ENCODE measurements around the gene IL1RAPL2.

IL1RAPL2 gene

DNA sequence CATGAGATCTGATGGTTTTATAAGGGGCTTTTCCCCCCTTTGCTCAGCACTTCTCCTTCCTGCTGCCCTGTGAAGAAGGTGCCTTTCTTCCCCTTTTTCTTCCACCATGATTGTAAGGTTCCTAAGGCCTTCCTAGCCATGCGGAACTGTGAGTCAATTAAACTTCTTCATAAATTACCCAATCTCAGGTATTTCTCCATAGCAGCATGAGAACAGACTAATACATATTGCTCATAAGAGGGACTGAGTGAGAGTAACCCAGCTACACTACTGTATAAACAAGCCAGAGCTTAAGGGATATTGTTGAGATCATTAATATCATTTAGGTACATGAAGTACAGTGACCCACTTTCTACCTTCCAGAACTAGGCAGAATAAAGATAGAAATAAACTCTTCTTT is 551.6 kb downstream of the IL1RAPL2 start:
- TF ChIP-seq, protein P1, sequence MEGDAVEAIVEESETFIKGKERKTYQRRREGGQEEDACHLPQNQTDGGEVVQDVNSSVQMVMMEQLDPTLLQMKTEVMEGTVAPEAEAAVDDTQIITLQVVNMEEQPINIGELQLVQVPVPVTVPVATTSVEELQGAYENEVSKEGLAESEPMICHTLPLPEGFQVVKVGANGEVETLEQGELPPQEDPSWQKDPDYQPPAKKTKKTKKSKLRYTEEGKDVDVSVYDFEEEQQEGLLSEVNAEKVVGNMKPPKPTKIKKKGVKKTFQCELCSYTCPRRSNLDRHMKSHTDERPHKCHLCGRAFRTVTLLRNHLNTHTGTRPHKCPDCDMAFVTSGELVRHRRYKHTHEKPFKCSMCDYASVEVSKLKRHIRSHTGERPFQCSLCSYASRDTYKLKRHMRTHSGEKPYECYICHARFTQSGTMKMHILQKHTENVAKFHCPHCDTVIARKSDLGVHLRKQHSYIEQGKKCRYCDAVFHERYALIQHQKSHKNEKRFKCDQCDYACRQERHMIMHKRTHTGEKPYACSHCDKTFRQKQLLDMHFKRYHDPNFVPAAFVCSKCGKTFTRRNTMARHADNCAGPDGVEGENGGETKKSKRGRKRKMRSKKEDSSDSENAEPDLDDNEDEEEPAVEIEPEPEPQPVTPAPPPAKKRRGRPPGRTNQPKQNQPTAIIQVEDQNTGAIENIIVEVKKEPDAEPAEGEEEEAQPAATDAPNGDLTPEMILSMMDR (IDR thresholded peaks at IDR 0.05; ENCODE audit: insufficient read depth, low read length, poor library complexity, severe bottlenecking): no peak
- no peak for DNase-seq (ENCODE audit: extremely low read depth, insufficient read length)

DNA sequence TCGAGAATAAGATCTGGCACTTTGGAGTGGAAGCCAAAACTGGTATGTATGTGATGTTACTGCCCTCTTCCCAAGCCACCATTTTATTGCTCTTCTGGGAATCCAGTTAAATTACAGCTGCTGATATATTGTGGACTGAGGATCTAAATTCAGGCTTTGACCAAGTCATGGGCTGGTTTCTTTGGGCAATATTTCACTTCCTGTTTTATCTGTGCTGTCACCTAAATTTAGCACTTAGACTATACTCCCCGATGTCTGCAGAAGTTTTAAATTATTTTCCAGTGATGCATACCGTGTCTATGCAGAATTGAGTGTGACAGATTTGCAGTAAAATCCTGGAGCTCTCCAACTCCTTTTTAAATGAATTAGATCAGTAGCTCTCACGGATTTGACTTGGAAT is 554.5 kb downstream of the IL1RAPL2 start:
- TF ChIP-seq, protein P1 (IDR thresholded peaks at IDR 0.05; ENCODE audit: insufficient read depth, low read length, poor library complexity, severe bottlenecking): no peak
- Histone ChIP-seq H3K4me3 (replicated peaks; ENCODE audit: low read depth, low read length) (no peak overlapping the region), H3K27me3 (replicated peaks; ENCODE audit: control insufficient read depth, insufficient read depth, low read length) (no peaks in the 10 kb centered on the region), H3K36me3 (ENCODE audit: control insufficient read depth, insufficient read depth, low read length) (no peaks in the 10 kb centered on the region)
- DNase-seq (ENCODE audit: extremely low read depth, insufficient read length): no peak

More for the DNA sequence above, 551.6 kb downstream of the IL1RAPL2 start:
- no peaks in the 10 kb centered on the region for H3K27me3 ChIP-seq (replicated peaks; ENCODE audit: control insufficient read depth, insufficient read depth, low read length)
- no peak overlapping the region for H3K4me3 ChIP-seq (replicated peaks; ENCODE audit: low read depth, low read length)
- H3K36me3 ChIP-seq (ENCODE audit: control insufficient read depth, insufficient read depth, low read length): no peaks in the 10 kb centered on the region

DNA sequence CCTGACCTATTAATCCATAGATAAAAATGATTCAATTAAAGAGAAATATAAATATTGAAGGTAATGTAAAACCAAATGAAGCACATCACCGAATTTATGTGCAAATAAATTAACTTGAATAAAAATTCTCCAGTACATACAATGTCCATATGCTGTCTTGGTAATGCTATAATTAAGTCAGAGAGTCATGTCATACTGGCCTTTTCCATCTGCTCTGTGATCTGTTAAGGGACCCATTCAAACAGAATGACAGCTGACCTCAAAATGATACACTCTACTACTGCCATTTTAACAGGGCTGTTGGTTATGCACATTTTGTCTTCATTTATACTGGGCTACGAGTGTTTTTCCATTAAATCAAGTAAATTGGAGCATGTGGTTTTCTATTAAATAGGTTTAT is 555.2 kb downstream of the IL1RAPL2 start:
- TF ChIP-seq, protein P1 (IDR thresholded peaks at IDR 0.05; ENCODE audit: insufficient read depth, low read length, poor library complexity, severe bottlenecking): no peak
- no peaks in the 10 kb centered on the region for H3K36me3 ChIP-seq (ENCODE audit: control insufficient read depth, insufficient read depth, low read length)
- DNase-seq (ENCODE audit: extremely low read depth, insufficient read length): no peak
- no peaks in the 10 kb centered on the region for H3K27me3 ChIP-seq (replicated peaks; ENCODE audit: control insufficient read depth, insufficient read depth, low read length)
- H3K4me3 ChIP-seq (replicated peaks; ENCODE audit: low read depth, low read length): no peak overlapping the region

DNA sequence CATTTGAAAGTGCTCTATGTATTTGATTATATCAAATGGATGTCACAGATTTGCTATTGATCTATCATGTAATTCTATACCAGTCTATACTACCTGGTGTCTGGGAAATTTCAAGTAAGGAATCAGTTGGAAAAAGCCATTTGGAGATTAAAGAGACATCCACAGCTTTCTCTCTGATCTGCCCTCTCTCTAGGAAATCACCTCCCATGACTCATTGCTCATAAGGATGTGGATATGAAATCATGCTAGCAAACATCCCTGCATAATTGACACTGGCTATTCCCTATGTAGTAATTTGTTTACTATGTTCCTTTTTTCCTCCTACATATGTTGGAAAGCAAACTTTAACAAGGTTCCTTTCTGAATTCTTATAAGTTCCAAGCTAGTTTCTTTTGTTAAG is 560.2 kb downstream of the IL1RAPL2 start:
- DNase-seq (ENCODE audit: extremely low read depth, insufficient read length): no peak
- H3K36me3 ChIP-seq (ENCODE audit: control insufficient read depth, insufficient read depth, low read length): no peaks in the 10 kb centered on the region
- H3K4me3 ChIP-seq (replicated peaks; ENCODE audit: low read depth, low read length): no peak overlapping the region
- TF ChIP-seq, protein P1 (IDR thresholded peaks at IDR 0.05; ENCODE audit: insufficient read depth, low read length, poor library complexity, severe bottlenecking): no peak
- H3K27me3 ChIP-seq (replicated peaks; ENCODE audit: control insufficient read depth, insufficient read depth, low read length): no peaks in the 10 kb centered on the region

DNA sequence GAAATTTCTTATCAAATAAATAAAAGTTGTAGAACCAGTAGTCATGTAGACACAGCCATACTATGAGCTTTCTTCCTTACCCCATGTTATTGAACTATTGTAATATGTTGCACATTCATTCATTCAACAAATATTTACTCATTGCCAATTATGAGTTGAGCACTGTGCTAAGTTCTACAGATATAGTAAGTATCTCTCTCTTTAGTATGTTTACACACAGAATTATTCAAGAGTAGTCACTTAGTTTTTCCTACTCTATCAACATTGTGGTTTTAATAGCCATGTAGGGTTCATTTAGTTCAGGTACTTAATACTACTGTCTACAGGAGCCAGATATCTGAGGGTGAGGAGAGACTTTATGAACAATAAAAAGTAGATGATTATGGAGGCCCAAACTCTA is 568.3 kb downstream of the IL1RAPL2 start:
- DNase-seq (ENCODE audit: extremely low read depth, insufficient read length): no peak
- no peaks in the 10 kb centered on the region for H3K27me3 ChIP-seq (replicated peaks; ENCODE audit: control insufficient read depth, insufficient read depth, low read length)
- no peaks in the 10 kb centered on the region for H3K36me3 ChIP-seq (ENCODE audit: control insufficient read depth, insufficient read depth, low read length)
- TF ChIP-seq, protein P1 (IDR thresholded peaks at IDR 0.05; ENCODE audit: insufficient read depth, low read length, poor library complexity, severe bottlenecking): no peak
- H3K4me3 ChIP-seq (replicated peaks; ENCODE audit: low read depth, low read length): no peak overlapping the region

- H3K27me3 ChIP-seq (replicated peaks; ENCODE audit: control insufficient read depth, insufficient read depth, low read length): no peaks in the 10 kb centered on the region
- H3K36me3 ChIP-seq (ENCODE audit: control insufficient read depth, insufficient read depth, low read length): no peaks in the 10 kb centered on the region
- TF ChIP-seq, protein P1 (IDR thresholded peaks at IDR 0.05; ENCODE audit: insufficient read depth, low read length, poor library complexity, severe bottlenecking): no peak
- H3K4me3 ChIP-seq (replicated peaks; ENCODE audit: low read depth, low read length): no peak overlapping the region
- no peak for DNase-seq (ENCODE audit: extremely low read depth, insufficient read length)
Observed at GRCh38 chrX:105136786-105137185, 570.8 kb downstream of the IL1RAPL2 start.

Data from GM06990 (cell line).